GM19025 (cell line): ENCODE measurements around the gene GPC3.
"Not testable (repeated sequence)": the region's sequence is repeated elsewhere in the genome, so short reads cannot be mapped to it uniquely, and the experiment has no call there.

ENCODE experiments used
- ATAC-seq: cut with Tn5 transposase; IDR thresholded peaks from one replicate; pipeline ENCODE4 v1.9.1; 2021; ENCODE audit warnings: mild to moderate bottlenecking, low read depth, moderate library complexity; ENCODE audit not compliant: unreplicated experiment

GPC3 gene

DNA sequence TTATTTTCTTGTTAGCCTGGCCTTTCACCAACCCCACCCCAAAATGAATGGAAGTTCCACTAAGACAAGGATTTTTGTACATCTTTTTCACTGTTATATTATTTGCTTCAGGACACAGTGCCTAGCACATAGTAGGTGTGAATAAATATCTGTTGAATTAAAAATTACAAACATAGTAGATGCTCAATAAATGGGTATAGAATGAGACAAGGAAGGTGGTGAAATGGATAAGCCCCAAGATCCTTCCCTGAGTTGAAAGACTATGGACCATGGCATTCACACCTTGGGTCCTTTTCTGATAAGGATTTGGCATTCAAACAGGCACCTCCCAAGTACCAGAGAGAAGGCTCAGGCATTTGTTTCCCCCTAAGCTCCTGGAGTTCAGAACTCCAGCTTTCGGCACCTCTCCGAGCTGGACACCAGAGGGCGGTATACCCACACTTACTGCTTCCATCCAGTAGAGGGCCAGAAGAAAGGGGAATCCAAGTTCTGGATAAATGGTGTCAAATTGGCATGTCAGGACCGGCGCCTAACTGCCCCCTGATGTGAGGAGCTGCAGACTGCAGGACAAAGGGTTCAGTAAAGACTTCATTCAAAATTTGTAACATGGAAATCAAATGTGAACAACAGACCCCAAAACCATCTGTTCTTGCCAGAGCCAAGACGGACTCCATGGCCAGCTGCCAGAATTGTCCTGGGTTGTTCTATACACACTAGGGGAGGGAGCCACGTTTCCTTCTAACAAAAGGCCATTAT, 193.0 kb downstream of the GPC3 start:
- ATAC-seq: no peak

DNA sequence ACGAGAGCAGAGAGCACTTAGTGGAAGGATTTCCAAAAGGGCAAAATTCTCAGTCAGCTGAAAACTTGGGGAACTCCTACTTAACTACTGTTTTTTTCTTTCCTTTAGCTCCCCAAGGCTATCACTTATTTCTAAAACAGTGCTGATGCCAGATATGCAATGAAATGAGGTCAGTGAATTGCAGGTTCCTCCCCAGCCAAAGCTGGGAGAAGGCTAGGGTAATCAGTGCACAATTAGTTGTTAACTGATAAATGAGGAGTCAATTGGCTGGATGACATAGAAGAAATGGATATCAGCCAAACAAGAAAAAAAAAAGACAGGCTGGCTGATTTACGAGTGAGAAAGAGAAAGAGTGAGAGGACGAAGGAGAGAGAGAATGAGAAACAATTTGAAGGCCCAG, 195.6 kb downstream of the GPC3 start:
- no peak for ATAC-seq

DNA sequence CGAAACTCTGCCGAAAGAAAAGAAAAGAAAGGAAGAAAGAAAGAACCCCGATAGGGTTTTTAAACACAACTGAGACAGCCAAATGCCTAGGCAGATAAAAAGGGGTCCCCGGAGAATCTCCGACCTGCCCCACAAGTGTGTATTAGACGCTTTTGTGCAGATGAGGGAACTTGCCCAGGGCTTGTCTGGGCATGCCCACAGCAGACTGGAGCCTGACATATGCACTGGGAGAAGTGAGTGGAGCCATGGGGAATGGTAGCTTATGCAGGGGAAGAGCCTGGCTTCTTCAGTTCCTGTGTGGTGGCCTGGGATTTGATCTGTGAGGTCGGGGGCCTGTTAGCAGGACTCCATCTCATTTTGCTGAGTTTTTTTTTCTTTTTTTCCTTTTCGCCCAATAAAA, 199.0 kb downstream of the GPC3 start:
- no peak for ATAC-seq

DNA sequence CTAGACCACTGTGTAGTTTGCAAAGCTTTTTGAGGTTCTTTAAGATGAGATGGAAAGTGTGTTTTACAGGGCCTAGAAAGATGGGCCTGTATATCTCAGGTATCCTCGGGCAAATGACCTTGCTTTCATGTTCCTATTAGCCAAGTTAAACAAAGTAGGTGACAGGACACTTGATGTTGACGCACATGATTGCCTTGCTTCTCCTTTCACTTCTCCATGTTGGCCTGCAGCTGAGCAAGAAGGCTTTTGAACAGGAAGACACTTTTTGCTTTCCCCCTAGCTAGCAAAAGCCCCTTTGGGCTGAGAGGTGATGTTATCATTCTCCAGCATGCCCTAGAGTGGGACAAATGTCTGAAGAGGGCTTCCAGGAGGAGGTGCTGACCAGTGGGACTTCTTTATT, 202.1 kb downstream of the GPC3 start:
- no peak for ATAC-seq

DNA sequence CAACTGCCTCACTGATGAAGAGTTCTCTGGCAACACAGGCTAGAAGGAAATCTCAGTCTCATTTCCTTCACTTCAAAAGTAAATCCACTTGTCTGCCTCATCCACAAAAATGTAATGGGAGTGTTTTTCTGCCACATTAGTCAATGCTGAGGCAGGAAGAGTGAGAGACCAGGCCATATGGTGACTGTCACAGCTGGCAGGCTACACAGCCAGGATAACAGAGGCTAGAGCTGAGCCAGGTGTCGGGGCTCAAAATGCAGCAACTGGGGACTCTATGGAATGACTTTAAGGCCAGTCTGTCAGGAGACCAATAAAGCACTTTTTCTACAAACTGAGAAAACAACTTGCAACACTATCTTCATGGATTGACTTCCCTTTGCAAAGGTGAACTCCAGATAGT, 204.2 kb downstream of the GPC3 start:
- ATAC-seq: no peak

DNA sequence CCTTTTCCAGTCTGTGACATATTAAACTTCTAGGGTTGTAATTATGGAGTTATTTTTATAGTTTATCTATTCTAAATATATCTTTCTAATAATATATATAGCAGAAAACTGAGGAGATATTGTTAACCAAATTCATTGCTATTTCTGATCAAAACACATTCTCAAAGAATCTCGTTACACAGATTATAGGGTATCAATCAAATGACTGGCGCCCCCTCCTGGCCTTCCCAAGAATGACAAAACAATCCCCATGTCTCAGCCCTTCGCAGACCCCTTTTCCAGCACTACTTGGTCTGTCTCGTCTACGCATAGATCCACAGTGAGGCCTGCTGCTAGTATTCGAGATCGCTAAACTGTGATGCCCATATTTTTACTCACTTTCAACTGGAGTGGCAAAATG, 209.3 kb downstream of the GPC3 start:
- no peak for ATAC-seq

DNA sequence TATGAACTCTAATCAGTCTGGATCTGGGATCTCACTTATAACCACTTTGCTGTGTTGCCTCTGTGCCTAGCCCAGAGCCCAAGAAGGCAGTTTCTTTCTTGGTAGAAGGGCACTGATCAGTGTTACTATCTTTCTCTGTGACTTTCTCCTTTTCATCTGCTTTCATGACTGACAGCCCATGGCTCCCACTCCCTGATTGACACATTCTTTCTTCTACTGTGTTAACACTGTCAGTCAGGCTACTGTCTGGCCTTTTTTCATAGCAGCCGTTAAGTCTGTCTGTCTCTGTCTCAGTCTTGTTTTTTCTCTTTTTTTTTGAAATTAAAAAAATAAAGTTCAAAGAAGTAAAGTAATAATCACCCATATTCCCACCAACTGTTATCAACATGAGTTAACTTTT, 210.6 kb downstream of the GPC3 start:
- ATAC-seq: no peak

DNA sequence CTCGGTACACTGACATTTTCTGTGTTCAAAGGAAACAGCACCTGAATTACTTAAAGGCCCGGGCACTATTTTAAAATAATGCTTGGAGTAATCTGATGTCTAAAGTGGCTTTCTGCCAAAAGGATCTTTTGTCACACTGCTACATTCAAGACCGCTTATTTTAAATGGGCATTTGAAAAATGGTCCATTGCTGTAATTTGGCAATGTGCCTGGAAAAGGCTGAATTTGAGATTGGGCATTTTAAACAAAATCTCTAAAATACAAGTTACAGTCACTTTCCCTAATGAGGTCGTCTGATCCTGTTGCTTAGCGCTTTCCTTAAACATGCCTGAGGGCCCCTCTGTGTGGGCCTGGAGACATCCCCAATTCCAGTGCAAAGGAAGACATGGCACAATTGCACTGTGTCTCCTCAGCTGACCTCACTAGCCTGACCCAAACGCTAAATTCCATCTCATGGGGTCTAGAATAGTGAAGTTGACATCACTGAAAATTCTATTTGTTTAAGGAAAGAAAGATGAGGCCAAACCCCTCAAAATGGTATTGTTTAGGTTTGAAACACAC, 214.2 kb downstream of the GPC3 start:
- ATAC-seq: no peak

DNA sequence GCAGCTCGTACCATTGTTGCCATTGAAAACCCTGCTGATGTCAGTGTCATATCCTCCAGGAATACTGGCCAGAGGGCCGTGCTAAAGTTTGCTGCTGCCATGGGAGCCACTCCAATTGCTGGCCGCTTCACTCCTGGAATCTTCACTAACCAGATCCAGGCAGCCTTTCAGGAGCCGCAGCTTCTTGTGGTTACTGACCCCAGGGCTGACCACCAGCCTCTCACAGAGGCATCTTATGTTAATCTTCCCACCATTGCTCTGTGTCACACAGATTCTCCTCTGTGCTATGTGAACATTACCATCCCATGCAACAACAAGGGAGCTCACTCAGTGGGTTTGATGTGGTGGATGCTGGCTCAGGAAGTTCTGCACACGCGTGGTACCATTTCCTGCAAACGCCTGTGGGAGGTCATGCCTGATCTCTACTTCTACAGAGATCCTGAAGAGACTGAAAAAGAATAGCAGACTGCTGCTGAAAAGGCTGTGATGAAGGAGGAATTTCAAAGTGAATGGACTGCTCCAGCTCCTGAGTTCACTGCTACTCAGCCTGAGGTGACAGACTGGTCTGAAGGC, 222.3 kb downstream of the GPC3 start:
- ATAC-seq: not testable (repeated sequence)

DNA sequence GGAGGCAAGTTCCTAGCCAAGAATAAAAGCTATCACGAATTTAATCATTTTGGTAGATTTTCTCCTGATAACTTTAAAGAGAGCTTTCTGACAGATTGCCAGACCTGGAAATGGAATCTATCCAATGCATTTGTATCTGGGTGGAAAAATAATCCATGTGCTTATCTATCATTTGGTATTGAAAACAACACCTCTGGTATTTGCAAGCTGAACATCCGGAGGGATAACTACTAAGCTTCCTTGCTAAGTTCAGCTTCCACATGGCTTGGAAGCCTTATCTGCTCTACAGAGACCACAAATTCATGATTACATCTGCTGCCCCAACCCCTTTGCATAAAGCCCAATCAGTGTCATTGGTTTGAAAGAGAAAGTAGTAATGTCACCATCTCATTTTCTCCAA, 230.7 kb downstream of the GPC3 start:
- no peak for ATAC-seq

DNA sequence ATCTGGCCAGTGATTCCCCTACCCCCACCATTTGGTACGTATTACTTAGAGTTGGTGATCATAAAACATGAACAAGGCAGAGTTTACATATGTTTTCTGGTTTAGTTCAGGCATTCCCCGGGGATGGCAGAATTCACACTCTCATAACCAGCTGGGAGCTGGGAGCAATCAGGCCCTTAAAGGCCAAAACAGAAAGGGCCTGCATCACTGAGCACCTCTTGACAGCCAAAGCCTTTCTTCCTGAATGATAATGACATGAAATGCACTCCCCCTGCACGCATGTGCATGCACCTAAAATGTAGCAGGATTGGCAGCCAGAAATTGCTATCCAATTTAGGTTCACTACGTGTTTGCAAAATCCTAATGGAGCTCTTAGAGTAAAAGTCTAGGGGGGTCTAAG, 235.4 kb downstream of the GPC3 start:
- no peak for ATAC-seq

DNA sequence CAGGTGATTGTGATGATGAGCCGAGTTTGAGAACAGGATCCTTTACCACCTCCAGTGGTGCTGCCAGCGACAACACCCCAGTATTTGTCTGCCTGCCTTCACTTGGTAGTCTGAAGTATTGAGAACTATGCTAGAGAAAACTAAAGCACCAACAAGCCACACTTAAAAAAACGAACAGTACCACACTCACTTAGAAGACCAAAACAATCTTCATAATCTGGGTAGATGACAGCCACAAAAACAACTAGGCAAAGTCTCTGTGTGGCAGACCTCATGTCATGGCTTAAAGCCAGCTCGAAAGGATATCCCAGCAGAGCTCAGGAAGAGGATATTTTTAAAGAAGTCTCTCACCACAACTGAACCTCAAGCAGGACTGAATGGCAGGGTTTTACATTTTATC, 236.0 kb downstream of the GPC3 start:
- ATAC-seq: no peak

DNA sequence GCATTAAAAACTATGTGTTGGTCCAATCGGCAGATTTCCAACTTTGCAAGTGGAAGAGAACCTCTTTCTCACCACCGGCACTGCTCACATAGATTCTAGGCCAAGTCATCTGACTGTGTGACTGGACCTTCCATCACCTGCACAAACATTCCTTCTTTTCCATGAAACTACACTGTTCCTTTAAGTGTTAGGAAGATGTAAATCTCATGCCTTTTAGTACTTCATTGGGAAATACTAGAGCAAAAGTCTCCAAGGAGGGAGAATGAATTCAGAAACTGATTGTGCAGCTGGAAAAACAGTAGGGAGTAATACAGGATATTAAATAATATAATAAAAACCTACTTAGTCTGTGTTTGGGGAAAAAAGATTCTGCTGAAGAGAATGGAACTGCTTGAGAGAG, 238.2 kb downstream of the GPC3 start:
- ATAC-seq: no peak

DNA sequence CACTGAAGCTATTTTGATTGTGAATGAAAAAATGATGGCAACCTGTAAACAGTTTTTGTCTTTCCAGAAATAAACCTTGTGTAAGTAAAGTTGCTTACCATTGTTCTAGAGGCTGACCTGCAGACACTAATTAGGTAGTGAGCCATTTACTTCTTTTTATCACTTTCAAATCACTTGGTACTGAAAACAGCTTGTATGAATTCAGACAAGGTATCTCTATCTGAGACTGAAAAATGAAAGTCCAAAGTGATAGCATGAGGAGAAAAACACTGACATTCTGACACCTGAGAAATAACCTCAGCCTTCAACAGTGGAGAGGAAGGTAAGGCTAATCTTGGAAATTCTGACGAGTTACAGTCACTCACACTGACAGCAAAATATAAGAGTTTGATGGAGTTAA, 238.8 kb downstream of the GPC3 start:
- ATAC-seq: no peak

DNA sequence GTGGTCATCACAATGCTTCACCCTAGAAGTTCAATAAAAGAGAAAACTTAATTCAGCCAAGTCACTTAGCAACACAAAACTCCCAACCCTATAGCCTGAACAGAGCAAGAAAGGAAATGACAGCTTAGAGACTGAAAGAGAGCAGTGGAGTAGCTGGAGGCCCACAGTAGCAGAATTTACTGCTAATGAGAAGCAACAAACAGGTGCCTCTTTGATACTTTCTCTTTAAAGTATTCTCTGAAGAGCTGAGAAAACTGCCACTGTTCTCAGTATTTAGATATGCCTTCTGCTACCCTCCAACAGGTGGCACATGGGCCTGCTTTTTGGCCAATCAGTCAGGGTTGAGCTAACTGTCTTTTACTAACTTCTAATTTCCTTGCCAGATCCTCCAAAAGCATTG, 240.0 kb downstream of the GPC3 start:
- ATAC-seq: peak; percentile 65

DNA sequence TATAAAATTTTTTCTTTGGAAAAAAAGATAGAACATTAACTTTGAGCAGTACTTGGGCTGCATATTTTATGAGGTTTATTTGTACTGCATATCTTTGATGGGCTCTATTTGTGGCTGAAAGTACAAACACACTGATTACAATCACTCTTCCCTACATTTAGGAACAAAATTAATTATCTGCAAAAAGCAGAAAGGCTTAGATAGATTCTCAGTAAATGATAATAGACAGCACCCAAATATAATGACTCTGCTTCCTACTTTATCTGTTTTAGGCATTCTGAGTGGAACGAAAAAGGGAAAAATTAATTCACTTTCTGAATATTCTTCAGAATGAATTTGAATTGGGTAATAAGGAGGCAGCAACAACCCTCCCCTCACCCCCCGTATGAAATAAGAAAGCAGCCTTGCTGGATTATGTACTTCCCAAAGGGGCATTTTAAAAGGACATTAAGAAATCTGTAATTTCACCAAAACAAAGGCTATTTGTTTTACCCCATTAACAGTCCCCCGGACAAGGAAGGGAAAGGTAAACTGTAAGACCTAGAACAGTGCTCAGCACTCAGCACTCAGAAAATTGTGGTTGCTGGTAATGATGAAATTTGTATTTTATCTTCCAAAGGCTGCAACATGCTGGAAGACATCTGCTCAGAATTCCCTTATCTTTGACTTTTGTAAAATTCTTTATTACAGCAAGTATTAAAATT, 242.6 kb downstream of the GPC3 start:
- no peak for ATAC-seq

DNA sequence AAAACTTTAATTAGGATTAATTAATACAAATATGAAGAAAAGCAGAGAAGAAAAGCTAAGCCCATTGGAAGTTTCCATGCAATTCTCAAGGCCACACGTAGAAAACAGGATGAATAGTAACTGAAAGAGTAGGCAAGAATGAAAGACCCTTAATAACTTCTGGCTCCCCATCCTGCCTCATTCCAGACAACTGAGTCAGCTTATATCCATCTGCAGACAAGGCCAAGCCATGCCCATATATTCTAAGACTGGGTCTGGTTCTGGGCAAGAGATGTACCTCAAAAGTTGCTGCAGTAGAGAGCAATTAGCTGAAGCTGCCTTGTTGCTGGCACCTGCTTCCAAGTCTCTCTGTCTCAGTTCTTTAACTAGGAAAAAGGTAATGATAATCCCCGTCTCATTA, 244.1 kb downstream of the GPC3 start:
- ATAC-seq: no peak

DNA sequence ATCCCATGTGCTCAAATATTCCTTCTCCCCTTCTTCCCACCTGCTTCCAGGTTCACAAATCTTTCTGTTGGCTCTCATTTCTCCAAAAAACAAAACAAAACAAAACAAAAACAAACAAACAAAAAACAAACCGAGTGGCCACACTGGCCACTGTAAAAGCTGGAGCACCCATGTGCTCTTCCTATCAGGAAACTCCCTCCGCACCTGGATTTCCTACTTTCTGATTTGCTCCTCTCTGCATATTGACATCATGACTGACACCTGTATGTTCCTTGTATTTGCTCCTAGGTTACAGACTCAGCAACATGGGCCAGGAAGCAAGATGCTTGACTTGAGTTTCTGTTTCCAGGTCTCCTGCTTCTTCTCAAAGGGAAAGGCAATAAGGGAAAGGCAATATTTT, 258.8 kb downstream of the GPC3 start:
- ATAC-seq: no peak

DNA sequence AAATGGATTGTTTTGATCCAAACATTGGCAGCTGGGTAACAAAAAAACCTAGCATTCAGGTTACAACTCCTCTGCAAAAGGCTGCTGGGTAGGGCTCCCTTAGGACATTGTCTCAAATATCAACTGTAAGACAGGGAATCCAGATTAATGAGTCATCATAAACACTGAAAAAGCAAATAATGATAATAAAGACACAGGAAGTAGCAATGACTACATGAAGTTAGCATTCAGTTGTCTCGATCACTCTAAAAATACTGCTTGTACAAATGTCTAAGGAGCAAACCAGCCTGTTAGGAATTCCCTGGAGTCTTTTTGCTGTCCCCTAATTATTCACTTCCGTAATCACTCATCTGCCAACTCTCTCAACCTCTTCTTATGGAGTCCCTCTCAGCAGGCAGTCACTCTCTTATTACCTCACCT, 259.2 kb downstream of the GPC3 start:
- ATAC-seq: no peak

DNA sequence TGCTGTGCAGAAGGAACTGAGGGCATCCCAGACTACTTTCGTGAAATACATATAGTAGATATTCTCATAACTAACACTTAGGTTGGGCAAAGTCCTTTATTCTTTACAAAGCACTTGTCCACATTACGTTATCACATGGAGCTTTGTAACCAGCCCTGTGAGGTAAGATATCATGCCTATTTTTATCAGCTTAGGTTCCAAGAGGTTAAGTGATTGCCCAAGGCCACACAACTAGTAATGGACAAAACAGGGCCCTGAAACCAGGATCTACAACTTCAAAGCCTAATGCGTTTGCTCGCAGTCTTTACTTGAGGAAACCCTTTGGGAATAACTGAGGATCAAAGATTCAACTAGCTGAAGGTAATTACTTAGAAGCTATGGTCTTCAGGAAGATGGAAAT, 261.5 kb downstream of the GPC3 start:
- ATAC-seq: no peak

DNA sequence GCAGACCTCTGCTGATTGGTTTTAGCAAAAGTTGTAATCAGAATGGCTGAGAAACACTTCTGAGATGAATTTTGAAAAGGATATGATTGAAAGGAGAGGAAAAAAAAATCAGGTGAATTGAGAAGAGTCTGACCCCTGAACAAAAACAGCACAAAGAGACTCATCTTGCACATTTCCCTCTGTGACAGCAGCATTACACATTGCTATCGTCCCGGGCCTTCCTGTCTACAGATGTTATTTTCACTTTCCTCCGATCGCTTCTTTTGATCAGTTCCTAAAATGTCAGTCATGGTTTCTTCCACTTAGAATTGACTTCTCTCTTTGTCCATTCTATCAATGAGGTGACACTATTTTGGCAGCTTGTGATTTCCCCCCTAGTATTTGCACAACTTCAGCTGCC, 262.6 kb downstream of the GPC3 start:
- ATAC-seq: no peak

DNA sequence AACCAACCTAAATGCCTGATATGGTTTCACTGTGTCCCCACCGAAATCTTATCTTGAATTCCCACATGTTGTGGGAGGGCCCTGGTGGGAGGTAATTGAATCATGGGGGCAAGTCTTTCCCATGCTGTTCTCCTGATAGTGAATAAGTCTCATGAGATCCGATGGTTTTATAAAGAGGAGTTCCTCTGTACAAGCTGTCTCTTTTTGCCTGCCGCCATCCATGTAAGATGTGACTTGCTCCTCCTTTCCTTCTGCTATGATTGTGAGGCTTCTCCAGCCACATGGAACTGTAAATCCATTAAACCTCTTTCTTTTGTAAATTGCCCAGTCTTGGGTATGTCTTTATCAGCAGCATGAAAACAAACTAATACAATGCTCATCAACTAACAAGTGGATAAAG, 265.1 kb downstream of the GPC3 start:
- not testable (repeated sequence) for ATAC-seq
